Measurements from ENCODE around the gene FBXO45.

DNA sequence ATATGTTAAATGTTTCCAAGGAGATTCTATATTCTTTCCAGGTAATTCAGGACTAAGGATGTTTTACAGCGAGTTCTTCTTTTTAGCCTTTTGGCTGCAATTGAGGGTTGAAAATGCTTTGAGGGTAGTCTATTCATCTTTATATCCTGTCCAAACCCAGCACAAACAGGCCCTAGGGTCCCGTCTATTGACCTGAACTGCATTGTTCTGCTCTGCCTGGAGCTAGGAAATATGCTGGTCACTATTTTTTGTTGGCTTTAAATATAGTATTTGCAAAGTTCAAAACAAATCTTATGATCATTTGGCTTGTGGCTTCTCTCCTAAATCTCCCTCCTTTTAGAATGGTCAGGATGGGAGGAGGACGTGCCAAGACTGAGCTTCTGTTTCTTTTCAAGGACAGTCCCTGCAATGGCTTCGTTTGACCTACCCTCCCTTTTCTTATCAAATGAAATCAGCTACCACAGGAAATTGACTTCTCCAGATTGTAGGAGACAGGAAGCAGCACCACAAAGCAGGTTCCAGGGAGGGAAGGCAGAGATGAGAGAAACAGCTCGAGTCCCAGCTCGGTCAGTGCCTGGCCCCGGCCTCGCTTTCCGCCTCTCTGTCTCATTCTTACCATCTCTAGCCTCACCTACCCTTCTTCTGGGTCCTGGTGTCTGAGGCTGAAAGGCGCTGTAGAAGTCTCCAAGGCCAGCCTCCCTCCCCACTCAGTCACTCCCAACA, 43.5 kb downstream of the FBXO45 start:
- TF ChIP-seq CEBPB (tag; IDR thresholded peaks at IDR 0.05) (no peak), ZNF232 (CRISPR knock-in tag; IDR thresholded peaks at IDR 0.05) (no peak), SMARCC2 (IDR thresholded peaks at IDR 0.05; ENCODE audit: low read depth) (no peak), SRSF3 (IDR thresholded peaks at IDR 0.05; ENCODE audit: insufficient read depth, low read length) (no peak), MTA1 (IDR thresholded peaks at IDR 0.05; ENCODE audit: borderline replicate concordance) (no peak), MLLT1 (IDR thresholded peaks at IDR 0.05) (no peak)
- TF ChIP-seq, protein P1, sequence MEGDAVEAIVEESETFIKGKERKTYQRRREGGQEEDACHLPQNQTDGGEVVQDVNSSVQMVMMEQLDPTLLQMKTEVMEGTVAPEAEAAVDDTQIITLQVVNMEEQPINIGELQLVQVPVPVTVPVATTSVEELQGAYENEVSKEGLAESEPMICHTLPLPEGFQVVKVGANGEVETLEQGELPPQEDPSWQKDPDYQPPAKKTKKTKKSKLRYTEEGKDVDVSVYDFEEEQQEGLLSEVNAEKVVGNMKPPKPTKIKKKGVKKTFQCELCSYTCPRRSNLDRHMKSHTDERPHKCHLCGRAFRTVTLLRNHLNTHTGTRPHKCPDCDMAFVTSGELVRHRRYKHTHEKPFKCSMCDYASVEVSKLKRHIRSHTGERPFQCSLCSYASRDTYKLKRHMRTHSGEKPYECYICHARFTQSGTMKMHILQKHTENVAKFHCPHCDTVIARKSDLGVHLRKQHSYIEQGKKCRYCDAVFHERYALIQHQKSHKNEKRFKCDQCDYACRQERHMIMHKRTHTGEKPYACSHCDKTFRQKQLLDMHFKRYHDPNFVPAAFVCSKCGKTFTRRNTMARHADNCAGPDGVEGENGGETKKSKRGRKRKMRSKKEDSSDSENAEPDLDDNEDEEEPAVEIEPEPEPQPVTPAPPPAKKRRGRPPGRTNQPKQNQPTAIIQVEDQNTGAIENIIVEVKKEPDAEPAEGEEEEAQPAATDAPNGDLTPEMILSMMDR (IDR thresholded peaks at IDR 0.05 in 2 of 3, conservative IDR thresholded peaks at IDR 0.05 in 1 of 3; ENCODE audit: insufficient read depth in 2 of 3, low read depth in 1 of 3, low read length in 3 of 3), result no peak
- TF ChIP-seq, protein P2, sequence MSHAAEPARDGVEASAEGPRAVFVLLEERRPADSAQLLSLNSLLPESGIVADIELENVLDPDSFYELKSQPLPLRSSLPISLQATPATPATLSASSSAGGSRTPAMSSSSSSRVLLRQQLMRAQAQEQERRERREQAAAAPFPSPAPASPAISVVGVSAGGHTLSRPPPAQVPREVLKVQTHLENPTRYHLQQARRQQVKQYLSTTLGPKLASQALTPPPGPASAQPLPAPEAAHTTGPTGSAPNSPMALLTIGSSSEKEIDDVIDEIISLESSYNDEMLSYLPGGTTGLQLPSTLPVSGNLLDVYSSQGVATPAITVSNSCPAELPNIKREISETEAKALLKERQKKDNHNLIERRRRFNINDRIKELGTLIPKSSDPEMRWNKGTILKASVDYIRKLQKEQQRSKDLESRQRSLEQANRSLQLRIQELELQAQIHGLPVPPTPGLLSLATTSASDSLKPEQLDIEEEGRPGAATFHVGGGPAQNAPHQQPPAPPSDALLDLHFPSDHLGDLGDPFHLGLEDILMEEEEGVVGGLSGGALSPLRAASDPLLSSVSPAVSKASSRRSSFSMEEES (CRISPR knock-in tag; IDR thresholded peaks at IDR 0.05), result no peak
